NCI-H226 (cell line): ENCODE results near the gene CACNA1D.

Experiments
- DNase-seq: peaks from one replicate; pipeline ENCODE4 v3.0.0-alpha.2; 2015

Gene CACNA1D

GRCh38 chr3:53799338-53799865, 305.0 kb downstream of the CACNA1D start:
- no peak for DNase-seq

DNA sequence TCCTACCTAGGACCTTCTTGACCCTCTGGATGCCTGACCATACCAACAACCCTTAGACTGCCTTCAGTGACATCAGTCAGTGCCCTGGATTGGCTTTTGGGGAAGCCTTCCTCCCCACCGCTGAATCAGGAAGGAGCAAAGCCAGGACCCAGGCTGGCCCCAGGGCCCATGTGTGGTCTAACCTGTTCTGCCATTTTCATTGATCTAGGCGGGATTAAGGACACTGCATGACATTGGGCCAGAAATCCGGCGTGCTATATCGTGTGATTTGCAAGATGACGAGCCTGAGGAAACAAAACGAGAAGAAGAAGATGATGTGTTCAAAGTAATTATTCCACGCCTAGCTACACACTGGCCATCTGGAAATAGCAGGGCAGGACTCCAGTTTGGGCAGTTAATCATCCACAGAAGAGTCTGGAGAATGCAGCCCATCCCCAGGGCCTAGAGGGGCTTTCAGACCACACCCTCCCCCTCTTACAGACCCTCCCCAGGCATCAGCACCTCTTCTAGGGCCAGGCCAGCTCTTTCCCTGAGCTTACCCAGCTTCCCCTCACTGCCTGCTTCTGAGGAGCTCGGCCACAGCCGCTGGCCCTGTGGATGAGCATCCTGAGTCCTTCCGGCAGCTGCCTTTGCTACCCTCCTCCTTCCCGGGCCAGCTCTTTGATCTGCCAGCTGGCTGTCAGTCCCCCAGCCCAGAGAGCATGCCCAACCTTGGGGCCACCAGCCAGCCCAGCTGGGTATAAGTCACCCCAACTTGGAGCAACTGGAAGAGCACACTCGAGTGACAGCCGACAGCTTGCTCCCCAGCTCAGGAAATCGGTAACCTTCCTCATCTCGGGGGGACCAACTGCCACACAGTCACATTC, 305.9 kb downstream of the CACNA1D start:
- DNase-seq = no peak

DNA sequence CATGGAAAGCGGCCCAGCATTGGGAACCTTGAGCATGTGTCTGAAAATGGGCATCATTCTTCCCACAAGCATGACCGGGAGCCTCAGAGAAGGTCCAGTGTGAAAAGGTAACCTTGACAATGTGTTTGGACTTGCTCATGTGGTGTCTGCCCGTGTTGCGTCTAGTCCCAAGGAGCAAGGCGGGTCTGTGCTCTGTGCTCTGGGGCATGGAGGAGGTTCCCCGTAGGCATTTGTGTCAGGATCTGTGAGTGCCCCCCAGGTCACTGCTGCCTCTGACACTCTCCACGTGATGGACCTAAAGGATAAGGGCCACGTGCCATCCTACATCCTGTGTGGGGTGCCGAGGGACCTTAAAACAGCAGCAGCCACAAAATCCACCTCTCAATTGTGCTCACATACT, 306.9 kb downstream of the CACNA1D start:
- DNase-seq = no peak

- no peak for DNase-seq
These were observed 308.0 kb downstream of the CACNA1D start for GRCh38 chr3:53802256-53802880.

DNA sequence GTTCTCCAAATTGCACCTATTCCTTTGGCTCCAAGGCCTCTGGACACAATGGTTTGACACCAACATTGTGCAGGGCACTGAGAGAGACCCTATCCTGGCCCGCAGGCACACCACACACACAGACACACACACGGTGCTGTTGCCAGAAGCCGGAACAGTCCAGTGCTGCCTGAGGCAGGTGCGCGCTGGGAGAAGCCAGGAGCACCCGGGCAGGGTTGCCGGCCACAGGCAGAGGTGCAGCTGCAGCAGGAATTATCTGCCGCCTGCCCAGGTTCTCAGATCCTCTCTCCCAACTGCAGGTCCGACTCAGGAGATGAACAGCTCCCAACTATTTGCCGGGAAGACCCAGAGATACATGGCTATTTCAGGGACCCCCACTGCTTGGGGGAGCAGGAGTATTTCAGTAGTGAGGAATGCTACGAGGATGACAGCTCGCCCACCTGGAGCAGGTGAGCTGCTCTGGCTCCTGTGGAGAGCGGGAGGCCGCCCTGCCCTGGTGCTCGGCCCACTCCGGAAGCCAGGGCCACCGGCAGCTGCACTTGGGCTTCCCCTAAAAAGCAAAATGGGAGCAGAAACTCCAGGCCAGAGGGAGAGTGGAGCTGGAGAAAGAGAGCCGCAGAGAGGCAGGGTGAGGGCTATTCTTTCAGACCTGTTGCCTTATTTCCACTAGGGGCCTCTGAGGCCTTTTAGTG, 308.9 kb downstream of the CACNA1D start:
- no peak for DNase-seq

DNA sequence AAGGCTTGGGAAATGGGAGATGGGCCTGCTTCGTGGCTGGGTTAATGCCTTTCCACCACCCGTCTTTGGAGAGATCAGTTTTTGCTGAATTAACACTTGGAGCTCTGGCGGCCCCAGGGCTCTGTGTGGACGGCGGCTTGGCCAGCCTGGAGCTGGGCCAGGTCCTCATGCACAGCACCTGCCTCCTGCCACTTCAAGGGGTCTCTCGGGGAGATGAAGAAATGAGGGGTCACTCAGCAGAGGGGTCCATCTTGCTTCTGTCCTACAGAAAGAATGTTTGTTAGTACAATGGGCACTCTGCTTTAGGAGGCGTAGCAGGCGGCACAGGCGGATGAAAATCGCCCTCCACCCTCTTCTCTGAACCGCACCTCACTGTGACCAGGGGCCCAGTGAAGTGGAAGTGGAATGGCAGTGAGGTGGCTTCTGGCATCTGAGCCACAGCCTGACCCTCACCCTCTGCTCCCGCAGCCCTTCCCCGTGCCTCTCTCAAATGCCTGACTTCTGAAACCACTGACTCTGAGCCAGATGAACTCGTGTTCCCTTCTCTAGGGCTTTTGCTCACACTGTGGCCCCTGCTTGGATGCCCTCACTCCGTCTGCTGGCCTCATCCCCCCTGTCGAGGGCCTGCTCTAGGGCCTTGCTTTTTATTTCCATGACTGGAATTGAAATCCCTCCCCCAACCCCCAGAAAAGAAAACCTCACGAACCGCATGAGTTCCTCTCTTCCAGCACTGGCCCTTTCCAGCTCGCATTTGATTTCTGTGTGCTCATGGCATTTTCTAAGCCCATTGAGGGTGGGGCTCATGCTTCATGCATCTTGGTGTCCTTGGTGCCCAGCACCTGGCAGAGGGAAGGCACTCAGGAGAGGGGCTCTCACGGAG, 309.6 kb downstream of the CACNA1D start:
- DNase-seq = no peak

GRCh38 chr3:53804697-53805462, 310.5 kb downstream of the CACNA1D start:
- DNase-seq = peak; percentile 83

- DNase-seq = no peak
These were observed 311.2 kb downstream of the CACNA1D start for GRCh38 chr3:53805463-53806159.

DNA sequence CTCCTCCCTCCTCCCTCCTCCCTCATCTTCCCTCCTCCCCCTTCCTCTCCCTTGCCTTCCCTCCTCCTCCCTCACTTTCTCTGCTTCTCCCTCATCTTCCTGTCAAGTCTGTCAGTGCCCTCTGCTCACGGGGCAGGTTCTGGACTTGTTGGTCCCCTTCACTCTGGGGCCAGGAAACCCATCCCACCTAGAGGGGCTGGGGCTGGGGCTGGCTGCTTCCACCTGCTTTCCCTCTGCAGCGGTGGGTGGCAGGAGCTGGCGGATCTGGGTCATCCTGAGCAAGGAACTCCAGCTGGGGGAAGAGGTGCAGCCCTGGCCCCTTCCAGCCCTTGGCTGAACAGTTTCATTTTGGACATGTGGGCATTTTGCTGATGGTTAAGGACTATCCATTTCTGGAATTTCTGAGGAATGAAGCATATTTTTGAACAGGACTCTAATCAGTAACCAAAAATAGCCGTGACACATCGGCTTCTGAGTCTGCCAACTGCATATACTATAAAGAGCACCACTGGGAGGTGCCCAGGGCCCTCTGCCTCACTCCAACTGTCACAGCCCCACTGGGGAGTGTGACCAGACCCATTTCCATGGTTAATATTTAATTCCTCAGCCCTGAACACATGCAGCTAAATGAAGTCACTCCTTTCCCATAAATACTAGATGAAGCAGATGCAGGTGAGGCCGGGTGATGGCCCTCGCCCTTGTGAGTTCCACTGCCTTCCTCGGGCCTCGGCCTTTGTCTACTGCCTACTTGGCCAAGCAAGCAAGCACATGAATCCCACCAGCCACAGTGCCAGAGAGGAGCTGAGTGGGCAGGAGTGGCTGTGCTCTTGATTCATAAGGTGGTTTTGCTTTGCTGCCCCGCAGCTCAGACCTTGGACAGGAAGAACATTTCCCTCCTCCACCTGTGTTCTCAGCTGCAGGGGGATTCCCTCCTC, 312.0 kb downstream of the CACNA1D start:
- peak; percentile 67 for DNase-seq

DNA sequence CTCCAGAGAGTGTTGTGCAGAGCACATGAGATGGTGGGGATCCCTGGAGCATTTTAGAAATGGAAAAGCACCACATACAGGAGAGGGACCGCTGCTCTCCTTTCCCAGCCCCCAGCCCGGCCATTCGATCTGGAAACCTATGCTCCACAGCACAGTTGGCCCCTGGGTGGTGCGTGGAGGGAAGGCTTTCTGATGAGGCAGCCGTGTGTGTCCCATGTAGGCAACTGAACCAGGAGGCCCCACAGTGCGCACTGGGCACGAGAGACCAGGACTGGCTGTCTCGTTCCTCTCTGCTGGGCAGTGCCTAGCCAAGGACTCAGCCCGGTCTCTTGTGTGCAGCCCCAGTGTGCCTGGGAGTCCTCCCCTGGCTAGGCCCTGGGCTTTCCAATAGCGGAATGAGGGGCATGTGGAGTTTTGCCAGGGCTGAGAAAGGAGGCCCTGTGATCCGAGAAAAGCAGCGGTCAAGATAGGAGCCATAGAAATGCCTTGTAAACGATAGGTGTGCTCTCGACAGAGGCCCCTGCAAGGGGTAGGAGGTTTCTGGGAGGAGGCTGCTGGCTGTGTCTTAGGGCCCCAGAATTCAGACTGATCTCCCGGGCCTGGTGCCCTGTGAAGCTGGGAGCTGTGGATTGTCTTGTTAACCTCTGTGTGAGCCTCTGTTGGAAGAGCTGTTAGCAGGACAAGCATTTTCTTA, 312.9 kb downstream of the CACNA1D start:
- DNase-seq = no peak

DNA sequence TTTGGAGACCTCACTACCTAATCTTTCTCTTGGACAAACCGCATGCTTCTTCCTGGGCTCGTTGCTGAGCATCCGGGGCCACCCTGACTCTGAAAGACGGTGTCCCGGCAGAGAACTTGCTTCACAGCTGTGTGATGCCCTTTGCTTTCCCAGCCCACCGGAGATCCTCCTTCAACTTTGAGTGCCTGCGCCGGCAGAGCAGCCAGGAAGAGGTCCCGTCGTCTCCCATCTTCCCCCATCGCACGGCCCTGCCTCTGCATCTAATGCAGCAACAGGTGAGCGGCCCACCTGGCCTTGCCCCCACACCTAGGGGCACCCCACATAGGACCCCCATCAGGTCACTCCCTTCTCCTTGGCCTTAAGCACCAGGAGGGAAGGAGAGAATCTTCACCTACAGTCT, 314.1 kb downstream of the CACNA1D start:
- DNase-seq = no peak

DNA sequence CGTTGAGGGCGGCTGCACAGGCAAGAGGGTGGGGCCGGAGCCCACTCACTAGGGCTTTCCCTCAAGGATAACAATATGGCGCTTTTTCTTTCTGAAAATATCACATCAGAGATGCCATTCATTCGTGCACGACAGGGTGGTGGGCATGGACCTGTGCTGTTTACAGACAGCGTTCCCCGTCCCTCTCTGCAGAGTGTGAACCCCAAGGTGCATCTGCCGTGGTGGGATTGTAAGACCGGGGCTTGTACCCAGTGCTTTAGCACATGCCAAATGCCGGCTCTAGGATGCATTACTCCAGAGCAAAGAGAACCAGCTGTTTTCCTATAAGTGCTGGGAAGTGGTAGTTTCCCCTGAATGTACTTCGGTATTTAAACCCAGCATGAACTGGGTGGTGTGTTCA, 314.9 kb downstream of the CACNA1D start:
- no peak for DNase-seq

- DNase-seq = no peak
These were observed 315.5 kb downstream of the CACNA1D start for GRCh38 chr3:53809764-53810400.

- DNase-seq = no peak
These were observed 316.9 kb downstream of the CACNA1D start for GRCh38 chr3:53811143-53811927.

- no peak for DNase-seq
These were observed 318.0 kb downstream of the CACNA1D start for GRCh38 chr3:53812434-53812833.

- no peak for DNase-seq
These were observed 318.8 kb downstream of the CACNA1D start for GRCh38 chr3:53813229-53813628.

DNA sequence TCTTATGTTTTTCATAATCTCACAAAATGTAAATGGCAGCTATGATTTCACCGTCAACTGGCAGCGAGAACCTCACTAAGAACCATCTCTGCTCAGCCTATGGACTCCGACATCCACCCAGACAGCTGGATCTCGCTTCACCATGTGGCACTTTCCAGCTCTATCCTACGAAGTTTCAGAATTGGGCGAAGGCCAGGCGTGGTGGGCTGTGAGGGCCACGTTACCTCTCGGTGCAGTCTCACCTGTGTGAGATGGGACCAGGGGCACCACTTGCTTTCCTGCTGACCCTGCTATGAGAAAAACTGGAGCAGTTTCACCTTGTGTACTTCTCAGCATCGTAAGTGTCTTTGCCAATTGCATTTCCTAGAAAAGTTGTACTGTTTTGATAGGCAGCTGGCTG, 319.5 kb downstream of the CACNA1D start:
- DNase-seq = no peak

GRCh38 chr3:53815067-53815466, 320.7 kb downstream of the CACNA1D start:
- no peak for DNase-seq
